GM19035 (cell line): ENCODE results near the gene LRP2.
"Not testable (repeated sequence)": the region's sequence is repeated elsewhere in the genome, so short reads cannot be mapped to it uniquely, and the experiment has no call there.

Experiments used
- ATAC-seq: cut with Tn5 transposase; IDR thresholded peaks from one replicate; pipeline ENCODE4 v1.9.1; 2021; ENCODE audit not compliant: unreplicated experiment

Gene LRP2

DNA sequence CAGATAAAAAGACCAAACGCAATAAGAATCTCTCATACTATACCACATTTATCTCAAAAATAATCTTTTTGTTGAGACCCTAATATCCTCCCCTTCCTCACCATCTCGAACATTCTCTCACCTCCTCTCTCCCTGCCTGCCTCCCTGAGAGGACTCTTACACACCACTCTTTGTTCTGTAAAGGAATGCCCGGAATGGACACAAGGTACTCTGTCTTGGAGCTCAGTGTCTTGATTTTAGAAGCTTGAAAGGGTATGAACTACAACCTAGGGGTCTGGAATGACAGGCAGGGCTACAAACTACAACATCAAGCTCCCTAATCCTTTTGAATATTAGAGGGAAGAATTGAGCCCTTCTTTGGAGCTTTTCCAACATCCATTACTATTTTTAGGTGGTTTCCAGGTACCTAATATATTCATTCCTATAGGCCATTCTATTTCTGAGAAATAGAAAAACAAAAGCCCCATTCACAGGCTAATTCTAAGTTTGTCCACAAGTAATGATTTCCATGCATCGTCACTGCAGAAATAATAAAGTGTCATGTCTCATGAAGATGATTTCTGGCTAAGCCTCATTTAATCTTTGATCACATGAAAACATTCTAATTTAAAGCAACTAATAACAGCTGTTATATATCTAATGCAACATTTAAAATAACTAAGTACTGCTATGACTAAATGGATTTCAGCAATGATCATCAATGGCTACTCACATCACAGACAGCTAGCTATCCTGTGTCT lies 60.6 kb downstream of the LRP2 start:
- ATAC-seq, result no peak

DNA sequence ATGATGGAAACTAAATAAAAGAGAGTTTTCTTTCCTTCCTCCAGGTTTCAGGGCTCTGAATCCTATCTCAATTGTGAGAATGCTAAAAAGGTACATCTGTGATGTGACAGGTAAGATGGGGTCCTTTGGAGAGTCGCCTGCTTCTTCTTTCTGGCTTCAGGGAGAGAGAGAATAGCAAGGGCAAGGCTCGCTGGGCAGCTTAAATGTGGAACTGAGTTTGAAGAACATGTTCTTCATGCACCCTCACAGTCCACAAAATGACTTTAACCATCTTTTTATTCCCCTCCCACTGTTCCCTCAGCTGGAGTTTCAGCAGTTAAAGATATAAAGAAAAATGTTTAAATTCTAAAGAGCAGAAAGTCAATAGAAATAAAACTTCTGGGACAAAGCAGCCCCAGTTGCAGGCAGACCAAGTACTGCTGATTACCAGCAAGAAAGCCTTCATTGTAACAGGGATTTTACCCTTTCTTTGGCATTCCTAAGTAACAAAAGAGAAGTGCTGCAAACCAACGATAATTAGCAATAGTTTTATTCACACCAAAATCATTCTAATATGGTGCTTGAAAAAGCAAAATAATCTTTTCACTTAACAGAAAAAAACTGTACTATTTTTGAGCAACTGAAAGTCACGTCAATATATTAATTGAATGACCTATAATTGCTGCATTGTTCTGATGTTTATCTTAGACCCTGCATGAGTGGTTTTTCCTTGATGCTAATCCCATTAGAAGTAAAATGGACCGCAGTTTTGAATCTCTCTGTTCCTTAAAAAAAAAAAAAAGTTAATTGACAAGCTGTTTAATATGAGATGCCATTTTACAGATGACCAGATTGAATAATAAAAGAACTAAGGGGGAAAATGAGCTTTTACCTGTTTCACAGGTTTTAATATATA lies 61.5 kb downstream of the LRP2 start:
- ATAC-seq, result no peak

DNA sequence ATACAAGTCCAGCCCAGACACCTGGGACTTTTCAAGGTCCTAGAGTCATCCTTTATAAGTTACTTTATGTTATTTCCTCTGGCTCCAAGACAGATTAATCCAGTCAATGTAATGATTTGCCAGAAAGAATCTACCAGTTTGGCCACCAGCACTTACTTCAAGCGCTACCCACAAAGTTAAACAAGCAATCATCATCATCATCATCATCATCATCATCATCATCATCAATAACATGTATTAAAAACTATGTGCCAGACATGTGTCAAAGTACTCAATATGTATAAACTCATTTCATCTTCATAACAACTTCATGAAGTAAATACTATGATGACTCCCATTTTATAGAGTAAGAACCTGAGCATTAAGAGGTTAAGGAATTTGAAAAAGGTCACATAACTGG lies 64.3 kb downstream of the LRP2 start:
- ATAC-seq, result no peak

DNA sequence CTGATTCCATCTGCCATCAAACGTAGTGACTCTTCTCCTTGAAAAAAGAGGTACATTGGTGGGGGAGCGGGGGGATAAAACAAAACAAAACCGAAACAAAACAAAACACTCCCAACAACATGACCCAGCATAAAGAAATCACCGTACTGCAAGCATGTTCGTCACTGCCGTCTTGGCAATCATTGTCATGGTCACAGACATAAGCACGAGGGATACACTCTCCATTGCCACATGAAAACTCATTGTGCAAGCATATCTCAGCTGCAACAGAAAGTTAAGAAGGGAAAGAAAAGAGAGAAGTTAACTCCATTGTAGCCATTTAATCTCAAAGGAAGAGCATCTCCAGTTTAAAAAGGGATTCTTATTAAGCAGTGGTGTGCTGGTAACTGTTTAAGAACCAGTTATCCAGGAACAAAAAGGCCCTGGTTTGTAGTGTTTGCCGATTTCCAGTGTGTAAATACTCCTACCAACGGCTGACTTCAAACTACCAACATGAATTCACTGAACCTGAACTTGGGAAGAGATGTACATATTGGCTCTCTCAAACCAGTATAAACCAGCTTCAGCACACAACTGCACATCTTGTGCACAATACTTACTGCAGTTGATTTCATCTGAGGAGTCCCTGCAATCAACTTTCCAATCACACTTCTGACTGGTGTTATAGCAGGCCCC lies 68.2 kb downstream of the LRP2 start:
- no peak for ATAC-seq

DNA sequence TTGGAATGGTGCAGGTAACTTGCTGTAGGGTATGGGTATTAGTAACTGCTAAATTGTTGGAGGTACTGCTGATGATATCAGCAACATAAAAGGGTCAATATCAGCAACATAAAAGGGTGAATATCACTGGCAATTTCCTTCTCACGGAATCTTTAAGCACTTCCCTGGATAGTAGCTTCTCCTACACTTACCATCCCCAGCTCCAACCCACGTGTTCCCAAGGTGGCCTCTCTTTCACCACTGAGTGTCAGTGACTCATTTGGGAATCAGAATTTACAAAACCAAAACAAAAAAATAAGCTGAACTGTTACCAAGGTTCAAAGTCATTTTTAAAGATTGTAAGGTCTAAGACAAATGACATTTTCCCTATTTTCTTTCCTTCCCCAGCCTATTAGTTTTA lies 70.8 kb downstream of the LRP2 start:
- ATAC-seq, result no peak

DNA sequence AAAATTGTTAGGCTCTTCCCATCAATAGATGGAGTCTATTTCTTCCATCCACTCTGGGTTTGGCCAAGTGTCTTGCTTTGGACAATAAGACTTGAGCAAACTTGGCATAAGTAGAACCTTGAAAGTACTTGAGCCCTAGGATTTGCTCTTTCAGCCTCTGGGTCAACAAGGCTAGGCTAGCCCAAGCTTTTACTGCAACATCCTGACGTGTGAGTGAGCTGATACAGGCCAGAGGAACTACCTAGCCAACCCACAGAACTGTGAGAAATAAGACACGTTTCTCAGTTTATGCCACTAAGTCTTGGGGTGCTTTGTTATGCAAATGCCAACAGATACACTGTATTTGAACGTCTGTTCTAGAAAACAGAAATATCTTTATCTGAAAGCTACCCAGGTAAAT lies 71.9 kb downstream of the LRP2 start:
- no peak for ATAC-seq

DNA sequence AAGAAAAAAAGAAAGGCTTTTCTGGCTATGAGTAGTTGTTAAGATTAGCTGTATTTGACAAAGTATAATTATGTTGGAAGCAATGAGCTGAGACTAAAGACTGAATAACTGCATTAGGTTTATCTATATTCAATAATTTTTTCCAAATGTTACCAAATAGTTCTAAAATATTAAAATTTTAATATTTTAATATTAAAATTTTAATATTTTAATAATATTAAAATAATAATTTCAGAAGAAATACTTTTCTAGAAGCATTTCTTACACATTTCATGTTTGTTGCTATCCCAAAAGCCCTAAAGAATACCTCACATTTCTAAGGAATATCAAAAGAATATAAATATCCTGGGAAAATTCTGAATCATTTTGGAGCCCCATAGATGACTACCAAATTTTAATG lies 74.7 kb downstream of the LRP2 start:
- no peak for ATAC-seq

DNA sequence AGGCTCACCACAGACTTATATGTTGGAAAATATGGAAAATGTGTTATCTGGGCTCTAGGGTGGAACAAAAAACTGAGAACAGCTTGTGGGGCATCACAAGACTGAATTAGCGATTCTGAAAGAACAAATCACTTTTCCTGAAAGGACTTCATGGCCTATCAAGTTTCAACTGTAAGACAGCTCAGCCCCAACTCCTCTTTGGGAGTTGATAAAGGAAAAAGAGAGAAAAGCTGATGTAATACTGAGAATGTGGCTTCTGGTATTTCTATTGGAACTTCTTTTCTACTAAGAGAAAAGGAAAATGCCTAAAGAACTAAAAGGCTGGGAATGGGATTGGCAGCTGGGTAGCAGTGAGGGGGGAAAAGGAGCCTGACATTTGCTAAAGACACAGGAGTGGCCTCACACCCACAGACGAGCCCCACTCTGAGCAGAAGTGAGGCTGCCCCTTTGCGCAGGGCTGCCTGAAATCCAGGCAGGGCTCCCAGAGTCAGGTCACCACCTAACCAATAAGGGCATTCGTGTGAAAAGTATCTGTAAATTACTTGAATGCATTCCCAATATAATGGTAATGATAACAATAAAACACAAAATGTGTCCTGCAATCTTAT lies 75.6 kb downstream of the LRP2 start:
- no peak for ATAC-seq

DNA sequence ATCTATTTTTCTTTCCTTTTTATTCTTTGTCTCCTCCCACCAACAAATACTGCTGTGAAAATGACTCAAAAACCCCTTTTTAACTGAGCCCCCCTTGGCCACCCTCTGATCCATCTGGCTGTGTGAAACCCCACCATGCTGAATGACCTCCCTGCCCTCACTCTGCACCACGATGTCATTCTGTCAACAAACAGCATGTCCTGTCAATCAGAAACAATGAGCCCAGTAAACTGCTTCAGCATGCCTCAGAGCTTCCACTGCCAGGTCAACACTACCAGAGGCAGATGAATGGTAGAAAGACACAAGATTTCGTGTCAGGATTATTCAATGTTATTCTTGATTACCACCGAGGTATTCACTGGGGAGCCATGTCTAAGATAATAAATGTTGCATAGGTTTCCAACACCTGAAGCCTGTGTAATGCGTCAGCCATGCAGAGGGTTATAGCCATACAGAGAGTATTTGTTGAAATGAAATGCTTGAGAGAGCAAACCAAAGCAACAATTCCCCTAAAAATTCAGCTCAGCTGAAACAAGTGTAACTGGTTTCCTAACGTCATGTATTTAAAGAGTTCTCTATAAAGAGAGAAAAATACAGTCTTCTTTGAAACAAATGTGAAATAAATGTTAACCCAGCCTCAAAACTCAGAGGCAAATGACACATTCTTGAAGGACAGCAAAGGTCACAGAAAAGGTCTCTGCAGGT lies 76.7 kb downstream of the LRP2 start:
- no peak for ATAC-seq

DNA sequence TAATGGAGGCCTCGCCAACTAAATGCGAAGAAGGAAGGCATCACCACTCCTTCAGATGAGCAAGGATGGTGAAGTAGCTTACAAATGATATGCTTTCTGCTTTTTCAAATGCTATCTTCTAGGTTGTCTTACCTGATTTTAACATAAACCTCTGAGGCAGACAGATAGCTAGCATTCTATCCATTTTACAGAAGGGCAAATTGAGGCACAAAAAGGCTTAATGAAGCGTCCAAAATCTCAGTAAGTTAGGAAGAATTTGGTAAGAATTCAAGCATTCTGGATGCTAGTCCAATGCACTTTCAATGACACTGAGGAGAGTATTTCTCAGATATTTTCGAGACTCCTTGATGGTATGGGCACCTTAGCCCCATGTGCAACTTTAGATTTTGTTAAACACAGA lies 81.8 kb downstream of the LRP2 start:
- ATAC-seq, result no peak

DNA sequence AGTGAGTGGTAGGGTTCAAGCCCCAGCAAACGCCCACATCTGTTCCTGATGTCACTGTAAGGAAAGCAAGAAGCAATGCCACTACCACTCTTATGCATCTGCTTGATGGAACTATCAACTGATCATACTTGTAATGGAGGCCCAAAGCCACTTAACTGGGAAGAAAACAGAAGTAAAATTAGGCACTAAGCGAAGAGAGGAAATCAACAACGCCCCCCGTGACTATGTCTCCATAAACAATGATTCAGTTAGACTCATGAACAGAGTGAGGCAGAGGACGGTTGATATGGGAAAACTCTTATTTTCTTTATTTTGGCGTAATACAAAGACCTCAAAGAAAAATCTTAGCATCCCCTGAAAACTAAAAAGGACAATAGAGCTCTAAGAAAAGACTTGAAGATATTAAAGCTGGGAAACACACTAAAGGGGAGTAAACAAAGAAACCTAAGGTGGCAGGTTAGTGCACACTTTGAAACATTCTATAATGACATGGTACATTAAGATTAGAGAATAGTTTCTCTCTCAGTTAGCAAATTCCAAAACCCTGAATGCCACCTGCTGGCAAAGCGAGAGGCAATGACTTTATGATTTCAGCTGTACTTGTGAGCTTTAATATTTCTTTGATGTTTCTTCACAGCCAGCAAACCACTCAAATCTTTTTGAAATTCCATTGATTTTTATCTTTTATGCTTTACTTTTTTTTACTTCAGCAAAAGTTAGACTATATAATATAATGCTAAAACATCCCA lies 86.5 kb downstream of the LRP2 start:
- no peak for ATAC-seq

DNA sequence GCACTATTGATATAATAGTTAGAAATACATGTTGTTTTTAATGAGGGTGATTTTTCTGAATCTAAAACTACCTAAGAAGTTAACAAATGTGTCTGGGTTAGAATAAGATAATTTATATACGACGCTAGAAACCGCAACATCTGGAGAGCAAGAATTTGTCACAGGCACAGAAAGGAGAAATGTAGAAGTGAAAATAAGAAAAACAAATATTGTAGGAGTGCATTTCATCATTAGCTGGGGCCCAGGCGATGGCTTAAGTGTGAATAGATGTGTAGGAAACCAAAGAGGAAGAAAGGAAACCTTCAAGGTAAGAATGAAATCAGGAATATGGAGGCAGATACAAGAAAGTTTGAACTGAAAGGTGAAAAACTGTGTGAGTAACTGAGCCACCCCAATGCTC lies 90.3 kb downstream of the LRP2 start:
- no peak for ATAC-seq

DNA sequence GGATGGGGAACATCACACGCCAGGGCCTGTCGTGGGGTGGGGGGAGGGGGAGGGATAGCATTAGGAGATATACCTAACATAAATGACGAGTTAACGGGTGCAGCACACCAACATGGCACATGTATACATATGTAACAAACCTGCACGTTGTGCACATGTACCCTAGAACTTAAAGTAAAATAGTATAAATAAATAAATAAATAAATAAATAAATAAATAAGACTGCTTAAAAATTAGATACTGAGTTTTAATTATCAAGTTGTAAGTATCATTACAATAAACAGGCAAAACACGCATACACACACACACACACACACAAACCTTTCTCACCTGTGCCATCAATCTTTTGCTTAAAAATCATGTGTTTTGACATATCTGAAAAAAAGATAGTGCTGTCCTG lies 91.8 kb downstream of the LRP2 start:
- ATAC-seq, result not testable (repeated sequence)

DNA sequence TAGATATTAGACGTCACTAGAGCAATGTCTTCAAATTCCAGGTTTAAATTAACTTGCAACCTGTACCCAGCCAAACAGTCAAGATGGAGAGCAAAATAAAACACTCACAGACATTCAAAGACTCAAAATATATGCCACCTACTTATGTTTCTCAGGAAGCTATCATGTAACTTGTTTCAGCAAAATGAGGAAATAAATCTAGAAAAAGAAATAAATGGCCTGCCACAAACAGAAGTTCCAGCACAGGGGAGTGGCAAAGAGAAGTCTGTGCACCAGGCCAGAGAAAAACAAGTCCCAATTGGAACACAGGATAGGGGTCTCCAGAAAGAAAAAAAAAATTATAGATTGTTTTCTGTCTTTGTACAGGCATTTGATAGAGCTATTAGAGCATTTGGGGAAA lies 96.7 kb downstream of the LRP2 start:
- ATAC-seq, result no peak

DNA sequence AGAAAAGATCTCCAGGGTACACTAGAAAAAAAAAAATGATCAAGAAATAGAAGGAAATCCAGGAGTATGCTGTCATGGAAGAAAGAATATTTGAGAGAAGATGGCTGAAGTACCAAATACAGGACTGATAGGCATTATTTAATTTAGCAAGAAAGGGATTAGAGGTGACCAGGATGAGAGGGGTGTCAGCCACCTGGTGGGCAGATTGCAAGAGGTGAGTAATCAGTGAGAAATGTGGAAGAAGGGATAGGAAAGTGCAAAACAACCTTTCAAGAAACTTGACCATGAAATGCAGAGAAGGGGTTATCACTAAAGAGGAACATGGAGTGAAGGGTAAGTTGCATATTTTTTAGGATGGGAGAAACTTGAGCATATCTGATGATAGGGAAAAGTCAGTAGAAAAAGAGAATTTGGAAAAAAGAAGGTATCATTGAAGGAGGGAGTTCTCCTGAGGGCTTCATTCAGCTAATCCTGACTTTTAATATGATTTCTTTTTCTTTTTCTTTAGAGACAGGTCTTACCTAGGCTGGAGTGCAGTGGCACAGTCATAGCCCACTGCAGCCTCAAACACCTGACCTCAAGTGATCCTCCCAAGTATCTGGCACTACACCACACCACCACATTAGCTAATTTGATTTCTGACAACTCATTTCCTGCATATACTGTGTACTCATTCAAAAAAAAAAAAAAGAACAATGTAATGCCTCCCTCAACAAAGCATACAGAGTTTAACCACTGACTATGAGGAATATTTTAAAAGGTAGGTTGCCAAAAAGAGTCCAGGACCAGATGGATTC lies 101.3 kb downstream of the LRP2 start:
- ATAC-seq, result no peak

DNA sequence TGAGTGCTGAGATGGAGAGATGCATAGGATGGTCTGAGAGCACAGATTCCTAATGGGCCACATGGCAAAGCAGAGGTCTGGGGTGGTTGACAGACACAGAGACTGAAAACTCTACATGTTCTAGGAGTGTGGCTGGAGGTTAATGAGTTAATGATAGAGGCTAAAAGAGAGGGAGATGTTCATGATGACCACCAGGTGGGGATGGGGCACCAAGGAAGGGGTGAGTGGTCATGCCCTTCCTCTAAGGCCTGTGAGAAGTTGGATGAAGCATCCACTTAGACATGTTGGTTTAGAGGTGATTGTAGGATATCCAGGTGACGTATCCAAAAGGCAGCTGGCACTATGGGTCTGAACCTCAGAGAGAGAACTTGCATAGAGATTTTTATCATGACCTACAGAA lies 102.1 kb downstream of the LRP2 start:
- ATAC-seq, result no peak

DNA sequence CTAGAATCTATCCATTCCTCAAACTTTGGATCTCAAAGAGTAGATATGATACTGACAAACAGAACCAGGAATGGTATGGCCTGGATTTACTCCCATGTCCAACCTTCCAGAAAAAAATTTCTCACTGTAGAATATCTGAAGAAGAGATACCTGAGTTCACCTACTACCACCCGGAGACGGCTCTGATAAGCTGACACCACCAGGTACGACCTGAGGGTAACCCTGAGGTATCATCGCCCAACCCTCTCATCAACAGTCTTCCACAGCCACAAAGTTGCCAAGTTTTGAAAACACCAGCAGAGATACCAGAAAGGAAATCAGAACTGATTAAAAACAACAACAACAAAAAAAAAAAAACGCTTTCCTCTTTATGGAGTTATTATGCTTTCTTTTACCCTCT lies 102.9 kb downstream of the LRP2 start:
- ATAC-seq, result no peak

DNA sequence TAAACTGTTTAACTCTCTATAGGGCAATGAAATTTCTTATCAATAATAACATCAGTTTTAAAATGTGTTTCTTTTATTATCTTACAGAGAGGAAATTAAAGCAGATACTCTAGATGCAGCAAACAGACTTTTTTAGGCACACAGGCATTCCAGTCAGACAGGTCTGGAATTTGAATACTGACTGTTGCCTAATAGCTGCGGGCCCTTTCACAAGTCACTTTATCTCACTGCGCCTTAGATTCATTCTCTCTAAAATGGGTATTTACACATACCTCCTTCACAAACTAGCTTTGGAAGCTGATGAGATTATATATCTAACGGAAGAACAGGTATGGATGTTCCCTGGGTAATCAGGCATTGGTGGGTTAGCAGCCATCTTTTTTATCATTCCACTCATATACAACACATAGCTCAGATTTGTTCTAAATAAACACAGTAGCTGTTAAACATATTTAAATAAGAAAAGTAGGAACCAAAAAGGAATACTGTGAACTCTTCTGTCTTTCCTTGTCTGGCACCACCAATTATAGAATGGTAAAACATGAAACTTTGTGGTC lies 104.2 kb downstream of the LRP2 start:
- ATAC-seq, result no peak

DNA sequence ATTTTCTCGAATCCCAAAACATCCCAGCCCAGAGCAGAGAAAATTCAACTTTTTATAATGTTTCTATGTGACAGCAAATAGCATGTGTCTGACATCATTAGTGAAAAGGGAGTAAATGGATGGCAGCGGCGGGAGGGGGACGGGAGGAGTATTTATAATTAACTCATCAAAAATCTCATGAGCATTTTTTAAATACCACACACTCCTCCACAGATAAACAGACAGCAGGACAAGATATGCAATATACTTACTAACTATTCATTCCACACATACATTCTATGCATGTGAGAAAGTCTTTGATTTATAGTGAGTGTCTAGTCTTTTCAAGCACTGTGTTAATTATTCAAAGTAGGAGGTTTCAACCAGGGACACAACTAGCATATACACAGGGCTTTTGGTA lies 107.6 kb downstream of the LRP2 start:
- no peak for ATAC-seq
